ENCODE results near the gene DPH3.

DPH3 gene

GRCh38 chr3:16236030-16236639, 28.6 kb downstream of the DPH3 start:
- no peak for DNase-seq (ENCODE audit: low read depth, low spot score)

- no peak for DNase-seq (ENCODE audit: low read depth, low spot score)
Observed at GRCh38 chr3:16234281-16234680, 30.5 kb downstream of the DPH3 start.

GRCh38 chr3:16233806-16234205, 30.9 kb downstream of the DPH3 start:
- DNase-seq (ENCODE audit: low read depth, low spot score) = no peak

GRCh38 chr3:16231983-16232382, 32.8 kb downstream of the DPH3 start:
- DNase-seq (ENCODE audit: low read depth, low spot score) = no peak

GRCh38 chr3:16229681-16230080, 35.1 kb downstream of the DPH3 start:
- DNase-seq (ENCODE audit: low read depth, low spot score) = no peak

GRCh38 chr3:16227566-16227965, 37.2 kb downstream of the DPH3 start:
- no peak for DNase-seq (ENCODE audit: low read depth, low spot score)

- DNase-seq (ENCODE audit: low read depth, low spot score) = no peak
Observed at GRCh38 chr3:16224325-16224724, 40.4 kb downstream of the DPH3 start.

- DNase-seq (ENCODE audit: low read depth, low spot score) = no peak
Observed at GRCh38 chr3:16222547-16222946, 42.2 kb downstream of the DPH3 start.

- DNase-seq (ENCODE audit: low read depth, low spot score) = no peak
Observed at GRCh38 chr3:16221990-16222389, 42.8 kb downstream of the DPH3 start.

GRCh38 chr3:16219777-16220176, 45.0 kb downstream of the DPH3 start:
- no peak for DNase-seq (ENCODE audit: low read depth, low spot score)

GRCh38 chr3:16216373-16216935, 48.3 kb downstream of the DPH3 start:
- DNase-seq (ENCODE audit: low read depth, low spot score) = no peak

- no peak for DNase-seq (ENCODE audit: low read depth, low spot score)
Observed at GRCh38 chr3:16214366-16214765, 50.4 kb downstream of the DPH3 start.

- peak; percentile 31 for DNase-seq (ENCODE audit: low read depth, low spot score)
Observed at GRCh38 chr3:16211176-16211904, 53.4 kb downstream of the DPH3 start.
